WTC11 (cell line): ENCODE results near the gene MCTS1. TPM values are rescaled to one million over a fixed set of nuclear protein-coding genes. Genes with fewer than 3 reads are reported as not detected.

Experiments used
- ATAC-seq: fragments of 200-7000 bp; cut with Tn5 transposase; 2 replicates; pipeline ENCODE4 v1.10.0; 2021; ENCODE audit warnings: mild to moderate bottlenecking, moderate library complexity
- CTCF ChIA-PET: fragments of 300-600 bp; sonication (Branson Sonifier 250); formaldehyde crosslinking; loops from one replicate; lab custom pipeline; 2021; ENCODE audit warnings: antibody characterized with exemption; lab: Charles Lee
- POLR2A ChIA-PET: fragments of 350-600 bp; sonication (Branson Sonifier 250); formaldehyde crosslinking; loops from one replicate; lab custom pipeline; 2021; ENCODE audit warnings: antibody characterized with exemption; lab: Charles Lee
- DNase-seq: peaks from one replicate; pipeline ENCODE4 v3.0.0; 2021; ENCODE audit warnings: low spot score
- H3K27ac Mint-ChIP-seq: 2 replicates; pipeline ENCODE4 v1.8.0; 2021; ENCODE audit warnings: mixed read lengths
- H3K27me3 Mint-ChIP-seq: 2 replicates; pipeline ENCODE4 v1.8.0; 2021; ENCODE audit warnings: low read depth, mild to moderate bottlenecking, moderate library complexity, mixed read lengths
- H3K36me3 Mint-ChIP-seq: 2 replicates; pipeline ENCODE4 v1.8.0; 2021; ENCODE audit warnings: mixed read lengths
- H3K4me1 Mint-ChIP-seq: 2 replicates; pipeline ENCODE4 v1.8.0; 2022; ENCODE audit warnings: mixed read lengths
- H3K4me3 Mint-ChIP-seq: 2 replicates; pipeline ENCODE4 v1.8.0; 2021; ENCODE audit warnings: mild to moderate bottlenecking, moderate library complexity, mixed read lengths
- H3K9me3 Mint-ChIP-seq: 2 replicates; pipeline ENCODE4 v1.8.0; 2021; ENCODE audit warnings: mixed read lengths
- AFF4 ChIP-seq: sonication (generic); formaldehyde crosslinking; IDR thresholded peaks from 2 replicates; pipeline ENCODE4 v1.8.1; 2023; ENCODE audit warnings: mild to moderate bottlenecking, missing genetic modification reagents, borderline replicate concordance
- E2F4 ChIP-seq: sonication (generic); formaldehyde crosslinking; IDR thresholded peaks from 2 replicates; pipeline ENCODE4 v1.8.1; 2022; ENCODE audit warnings: low read depth, mild to moderate bottlenecking, moderate library complexity, missing genetic modification reagents, borderline replicate concordance
- E2F5 ChIP-seq: sonication (generic); formaldehyde crosslinking; IDR thresholded peaks from 2 replicates; pipeline ENCODE4 v1.8.1; 2022; ENCODE audit warnings: mild to moderate bottlenecking, moderate library complexity, missing genetic modification reagents
- EMX1 ChIP-seq: fragments of 250-450 bp; sonication (Bioruptor Pico); IDR thresholded peaks from 2 replicates; pipeline ENCODE4 v1.8.0; 2021; ENCODE audit warnings: mild to moderate bottlenecking
- ETV6 ChIP-seq: sonication (generic); formaldehyde crosslinking; IDR thresholded peaks from 2 replicates; pipeline ENCODE4 v1.8.1; 2022; ENCODE audit warnings: mild to moderate bottlenecking, missing genetic modification reagents
- FOXK1 ChIP-seq: sonication (generic); formaldehyde crosslinking; IDR thresholded peaks from 2 replicates; pipeline ENCODE4 v1.8.0; 2022; ENCODE audit warnings: mild to moderate bottlenecking, moderate library complexity, missing genetic modification reagents
- FOXP4 ChIP-seq: sonication (generic); formaldehyde crosslinking; IDR thresholded peaks from 2 replicates; pipeline ENCODE4 v1.8.0; 2022; ENCODE audit warnings: mild to moderate bottlenecking, missing genetic modification reagents
- GABPB1 ChIP-seq: sonication (generic); formaldehyde crosslinking; IDR thresholded peaks from 2 replicates; pipeline ENCODE4 v1.8.1; 2023; ENCODE audit warnings: mild to moderate bottlenecking, missing genetic modification reagents
- MYBL2 ChIP-seq: sonication (generic); formaldehyde crosslinking; IDR thresholded peaks from 2 replicates; pipeline ENCODE4 v1.8.1; 2023; ENCODE audit warnings: mild to moderate bottlenecking, moderate library complexity, missing genetic modification reagents
- RELA ChIP-seq: sonication (generic); formaldehyde crosslinking; IDR thresholded peaks from 2 replicates; pipeline ENCODE4 v1.8.1; 2022; ENCODE audit warnings: missing genetic modification reagents, mild to moderate bottlenecking, borderline replicate concordance
- RORB ChIP-seq: fragments of 250-450 bp; sonication (Bioruptor Pico); IDR thresholded peaks from 2 replicates; pipeline ENCODE4 v1.9.0; 2021; ENCODE audit warnings: mild to moderate bottlenecking
- SMAD3 ChIP-seq: sonication (generic); formaldehyde crosslinking; IDR thresholded peaks from 2 replicates; pipeline ENCODE4 v1.8.0; 2022; ENCODE audit warnings: missing genetic modification reagents, mild to moderate bottlenecking, borderline replicate concordance
- SMAD4 ChIP-seq: sonication (generic); formaldehyde crosslinking; IDR thresholded peaks from 2 replicates; pipeline ENCODE4 v1.8.0; 2022; ENCODE audit warnings: mild to moderate bottlenecking, missing genetic modification reagents
- TEAD1 ChIP-seq: sonication (generic); formaldehyde crosslinking; IDR thresholded peaks from 2 replicates; pipeline ENCODE4 v1.8.0; 2022; ENCODE audit warnings: mild to moderate bottlenecking, missing genetic modification reagents
- TEAD4 ChIP-seq: sonication (generic); formaldehyde crosslinking; IDR thresholded peaks from 2 replicates; pipeline ENCODE4 v1.8.0; 2022; ENCODE audit warnings: mild to moderate bottlenecking, missing genetic modification reagents
- TP53 ChIP-seq: sonication (generic); formaldehyde crosslinking; IDR thresholded peaks from 2 replicates; pipeline ENCODE4 v1.8.1; 2023; ENCODE audit warnings: mild to moderate bottlenecking, missing genetic modification reagents
- USF2 ChIP-seq: sonication (generic); formaldehyde crosslinking; IDR thresholded peaks from 2 replicates; pipeline ENCODE4 v1.8.1; 2023; ENCODE audit warnings: mild to moderate bottlenecking, missing genetic modification reagents, moderate library complexity
- ZBTB43 ChIP-seq: sonication (generic); formaldehyde crosslinking; IDR thresholded peaks from 2 replicates; pipeline ENCODE4 v1.8.1; 2023; ENCODE audit warnings: mild to moderate bottlenecking, missing genetic modification reagents
- ZNF232 ChIP-seq: sonication (generic); formaldehyde crosslinking; IDR thresholded peaks from 2 replicates; pipeline ENCODE4 v1.8.0; 2022; ENCODE audit warnings: mild to moderate bottlenecking, missing genetic modification reagents
- ZNF416 ChIP-seq: fragments of 250-450 bp; sonication (Bioruptor Pico); IDR thresholded peaks from 2 replicates; pipeline ENCODE4 v1.9.0; 2021; ENCODE audit warnings: mild to moderate bottlenecking, inconsistent platforms
- ZSCAN18 ChIP-seq: fragments of 250-450 bp; sonication (Bioruptor Pico); IDR thresholded peaks from 2 replicates; pipeline ENCODE4 v2.1.2; 2022; ENCODE audit warnings: mild to moderate bottlenecking, moderate library complexity
- total RNA-seq: library from RNA; stranded (reverse); gene quantifications from 3 replicates; pipeline ENCODE4 v1.2.3, GENCODE V29; 2021

Gene MCTS1
- total RNA-seq, 1 experiment from 2014 or later, result 22.8 TPM

GRCh38 chrX:120617996-120618630, 14.2 kb downstream of the MCTS1 start:
- Mint-ChIP-seq H3K36me3 (peaks cover 7% of the 10 kb centered on the region), H3K27me3 (no peaks in the 10 kb centered on the region), H3K27ac (no peak overlapping the region), H3K4me3 (no peak overlapping the region), H3K9me3 (no peaks in the 10 kb centered on the region), H3K4me1 (no peaks in the 10 kb centered on the region)
- ChIA-PET POLR2A (no interaction called here), CTCF (no interaction called here)
- ATAC-seq, result no peak
- no peak for DNase-seq
- TF ChIP-seq MYBL2 (CRISPR knock-in tag) (no peak), E2F5 (CRISPR knock-in tag) (no peak), RORB (CRISPR knock-in tag) (no peak), USF2 (CRISPR knock-in tag) (no peak), ZSCAN18 (CRISPR knock-in tag) (no peak), GABPB1 (no peak), TP53 (CRISPR knock-in tag) (no peak), RELA (CRISPR knock-in tag) (no peak), E2F4 (no peak), EMX1 (CRISPR knock-in tag) (no peak)

- DNase-seq (no peak), ATAC-seq (no peak)
- ChIA-PET CTCF (no interaction called here), POLR2A (no interaction called here)
- H3K36me3 Mint-ChIP-seq, result no peaks in the 10 kb centered on the region
- H3K4me3 Mint-ChIP-seq, result no peak overlapping the region
- H3K9me3 Mint-ChIP-seq, result no peaks in the 10 kb centered on the region
- H3K4me1 Mint-ChIP-seq, result peaks cover 2% of the 10 kb centered on the region; the same call in 1 of the 2 replicates
- no peaks in the 10 kb centered on the region for H3K27me3 Mint-ChIP-seq
- H3K27ac Mint-ChIP-seq, result no peak overlapping the region
- TF ChIP-seq SMAD4 (CRISPR knock-in tag) (no peak), SMAD3 (no peak), ETV6 (CRISPR knock-in tag) (no peak), ZBTB43 (CRISPR knock-in tag) (no peak), ZNF232 (CRISPR knock-in tag) (no peak), GABPB1 (no peak), FOXK1 (CRISPR knock-in tag) (no peak), AFF4 (no peak), FOXP4 (CRISPR knock-in tag) (no peak), ZNF416 (CRISPR knock-in tag) (no peak), TEAD4 (no peak), TEAD1 (no peak)
These were observed 21.5 kb downstream of the MCTS1 start for GRCh38 chrX:120625371-120625770.
